Esophagus muscularis mucosa (tissue), 4 donors: ENCODE results near the gene KLHL4.

Source experiments
- CTCF ChIP-seq, 3 experiments: fragments of 200-600 bp in 2 of 3; fragments of 450-650 bp in 1 of 3; sonication (generic) in 2 of 3; IDR thresholded peaks; one replicate each; pipeline ENCODE4 v1.5.1; 2017 to 2019; ENCODE audit warnings: antibody characterized with exemption in 3 of 3, mild to moderate bottlenecking in 2 of 3, moderate library complexity in 1 of 3
- EP300 ChIP-seq: sonication (generic); formaldehyde crosslinking; IDR thresholded peaks from one replicate; pipeline ENCODE4 v1.6.1; 2017; ENCODE audit warnings: antibody characterized with exemption
- POLR2AphosphoS5 ChIP-seq, 2 donors: sonication (generic); formaldehyde crosslinking; IDR thresholded peaks; one replicate each; pipeline ENCODE4 v1.6.1; 2017; ENCODE audit warnings: antibody characterized with exemption in 2 of 2

DNA sequence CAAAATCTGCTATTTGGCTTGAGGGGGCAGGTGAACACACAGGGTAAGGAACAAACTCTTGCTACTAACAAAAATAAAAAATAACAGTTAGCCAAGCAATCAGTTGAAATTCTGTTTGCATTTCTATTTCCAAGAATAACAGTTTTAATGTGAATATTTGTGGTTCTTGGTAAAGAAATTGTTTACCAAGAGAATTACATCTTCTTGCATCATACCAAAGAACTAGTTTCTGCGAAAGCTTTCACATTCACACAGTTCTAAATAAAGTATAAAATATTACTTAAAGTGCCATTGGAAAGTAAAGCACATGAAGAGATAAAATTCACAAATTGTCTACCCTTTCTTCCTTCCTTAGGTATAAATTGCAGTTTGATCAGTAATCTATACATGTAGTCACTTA lies 54.4 kb downstream of the KLHL4 start:
- TF ChIP-seq CTCF (IDR thresholded peaks at IDR 0.05) (no peak), POLR2AphosphoS5 (IDR thresholded peaks at IDR 0.05) (no peak), EP300 (no peak)
